SU-DHL-6 (cell line): ENCODE data around the gene RABGEF1.

Experiments
- H2AFZ ChIP-seq: fragments of 200-600 bp; sonication (generic); 2 replicates; pipeline ENCODE4 v1.6.1; 2014; ENCODE audit warnings: low read depth, mild to moderate bottlenecking, moderate library complexity, mixed read lengths, antibody characterized with exemption, low read length; ENCODE audit not compliant: severe bottlenecking
- H3F3A ChIP-seq: fragments of 200-600 bp; shearing (Covaris generic); 2 replicates; pipeline ENCODE4 v1.6.0; 2016; ENCODE audit warnings: antibody characterized with exemption, mild to moderate bottlenecking; ENCODE audit not compliant: insufficient read depth
- H3K27ac ChIP-seq: fragments of 200-600 bp; sonication (generic); 2 replicates; pipeline ENCODE4 v1.5.1; 2016; ENCODE audit warnings: low read depth, mild to moderate bottlenecking, low read length, moderate library complexity, mixed read lengths
- H3K27me3 ChIP-seq: fragments of 200-600 bp; sonication (generic), shearing (Covaris generic); 2 replicates; pipeline ENCODE4 v1.6.0; 2014; ENCODE audit warnings: mild to moderate bottlenecking, low read length
- H3K36me3 ChIP-seq: fragments of 200-600 bp; sonication (generic); 2 replicates; pipeline ENCODE4 v1.6.1; 2014; ENCODE audit warnings: mild to moderate bottlenecking, low read length, mixed read lengths
- H3K4me2 ChIP-seq: fragments of 300-600, 200-600 bp; shearing (Covaris generic), sonication (generic); 2 replicates; pipeline ENCODE4 v1.6.0; 2014; ENCODE audit warnings: low read length, low read depth, mild to moderate bottlenecking; ENCODE audit not compliant: poor library complexity, severe bottlenecking
- H3K4me3 ChIP-seq: fragments of 200-600 bp; sonication (generic); 2 replicates; pipeline ENCODE4 v1.5.1; 2014; ENCODE audit warnings: antibody characterized with exemption, low read length, mild to moderate bottlenecking, mixed read lengths; ENCODE audit not compliant: insufficient read depth, poor library complexity, severe bottlenecking
- H3K79me2 ChIP-seq: fragments of 200-600 bp; sonication (generic); 2 replicates; pipeline ENCODE4 v1.6.1; 2014; ENCODE audit warnings: mild to moderate bottlenecking, low read length, moderate library complexity; ENCODE audit not compliant: insufficient read depth
- H3K9ac ChIP-seq: fragments of 200-600 bp; sonication (generic); 2 replicates; pipeline ENCODE4 v1.7.0; 2014; ENCODE audit warnings: mild to moderate bottlenecking, low read length
- H3K9me2 ChIP-seq: fragments of 200-600 bp; sonication (generic); replicated peaks from 2 replicates; pipeline ENCODE4 v1.6.1; 2014; ENCODE audit warnings: low read length; ENCODE audit not compliant: insufficient read depth
- H3K9me3 ChIP-seq: fragments of 200-600 bp; sonication (generic); 2 replicates; pipeline ENCODE4 v1.6.1; 2014; ENCODE audit warnings: low read length, mixed read lengths; ENCODE audit not compliant: insufficient read depth
- H4K20me1 ChIP-seq: fragments of 200-600 bp; sonication (generic); 2 replicates; pipeline ENCODE4 v1.6.1; 2014; ENCODE audit warnings: low read depth, mild to moderate bottlenecking, antibody characterized with exemption, low read length, moderate library complexity, mixed read lengths
- CTCF ChIP-seq: fragments of 200-600 bp; sonication (generic); IDR thresholded peaks from one replicate; pipeline ENCODE4 v1.5.1; 2017; ENCODE audit warnings: antibody characterized with exemption, mild to moderate bottlenecking, low read length, moderate library complexity; ENCODE audit not compliant: insufficient read depth, poor library complexity, severe bottlenecking
- EZH2phosphoT487 ChIP-seq: fragments of 200-600 bp; sonication (generic), shearing (Covaris generic); conservative IDR thresholded peaks from 2 replicates; pipeline ENCODE4 v1.6.1; 2018; ENCODE audit warnings: mild to moderate bottlenecking, antibody characterized with exemption, low read length, moderate library complexity, mixed read lengths

Gene RABGEF1

GRCh38 chr7:66747881-66748511 is 7.5 kb downstream of the RABGEF1 start:
- Histone ChIP-seq H3K4me2 (peak overlapping the region; percentile 35), H3K9me3 (no peaks in the 10 kb centered on the region), H3K79me2 (peaks cover 97% of the 10 kb centered on the region), H4K20me1 (peaks cover 5% of the 10 kb centered on the region; the same call in 1 of the 2 replicates), H3K4me3 (no peak overlapping the region), H3K9me2 (no peaks in the 10 kb centered on the region), H3K9ac (no peak overlapping the region), H3K36me3 (no peaks in the 10 kb centered on the region), H3F3A (peaks cover 5% of the 10 kb centered on the region; the same call in 1 of the 2 replicates), H2AFZ (no peak overlapping the region), H3K27me3 (no peaks in the 10 kb centered on the region), H3K27ac (no peak overlapping the region)
- TF ChIP-seq EZH2phosphoT487 (no peak), CTCF (no peak)

- no peak overlapping the region for H3K4me3 ChIP-seq
- no peak overlapping the region for H3K9ac ChIP-seq
- H3K9me2 ChIP-seq: no peaks in the 10 kb centered on the region
- H3K9me3 ChIP-seq: no peaks in the 10 kb centered on the region
- no peaks in the 10 kb centered on the region for H3K27me3 ChIP-seq
- H3K27ac ChIP-seq: no peak overlapping the region
- peaks cover 5% of the 10 kb centered on the region; the same call in 1 of the 2 replicates for H4K20me1 ChIP-seq
- TF ChIP-seq CTCF (no peak), EZH2phosphoT487 (no peak)
- no peak overlapping the region for H2AFZ ChIP-seq
- peaks cover 5% of the 10 kb centered on the region; the same call in 1 of the 2 replicates for H3F3A ChIP-seq
- no peak overlapping the region for H3K4me2 ChIP-seq
- H3K79me2 ChIP-seq: peaks cover 97% of the 10 kb centered on the region
- H3K36me3 ChIP-seq: no peaks in the 10 kb centered on the region
Observed at GRCh38 chr7:66748791-66749190, 8.3 kb downstream of the RABGEF1 start.

DNA sequence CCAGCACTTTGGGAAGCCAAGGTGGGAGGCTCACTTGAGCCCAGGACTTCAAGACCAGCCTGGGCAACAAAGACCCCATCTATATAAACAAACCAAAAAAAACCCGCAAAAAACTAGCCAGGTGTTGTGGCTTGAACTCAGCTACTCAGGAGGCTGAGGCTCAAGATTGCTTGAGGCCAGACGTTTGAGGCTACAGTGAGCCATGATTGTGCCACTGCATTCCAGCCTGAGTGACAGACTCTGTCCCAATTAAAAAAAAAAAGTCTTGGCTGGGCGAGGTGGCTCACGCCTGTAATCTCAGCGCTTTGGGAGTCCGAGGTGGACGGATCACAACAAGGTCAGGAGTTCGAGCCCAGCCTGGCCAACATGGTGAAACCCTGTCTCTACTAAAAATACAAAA is 11.4 kb downstream of the RABGEF1 start:
- no peaks in the 10 kb centered on the region for H3K9me3 ChIP-seq
- H3K4me2 ChIP-seq: no peak overlapping the region
- no peak for TF ChIP-seq EZH2phosphoT487
- no peak for TF ChIP-seq CTCF
- no peak overlapping the region for H3K4me3 ChIP-seq
- no peak overlapping the region for H2AFZ ChIP-seq
- peaks cover 98% of the 10 kb centered on the region for H3K79me2 ChIP-seq
- H3K9ac ChIP-seq: no peak overlapping the region
- no peaks in the 10 kb centered on the region for H3K36me3 ChIP-seq
- H4K20me1 ChIP-seq: peaks cover 9% of the 10 kb centered on the region
- H3K27me3 ChIP-seq: no peaks in the 10 kb centered on the region
- H3K9me2 ChIP-seq: no peaks in the 10 kb centered on the region
- H3F3A ChIP-seq: peaks cover 9% of the 10 kb centered on the region; the same call in 1 of the 2 replicates
- no peak overlapping the region for H3K27ac ChIP-seq
